NCI-H2171 treated with DMSO at 0.1 percent for 48 hours (cell line): Measurements from ENCODE around the gene DACT2.
"Not testable (repeated sequence)": the region's sequence is repeated elsewhere in the genome, so short reads cannot be mapped to it uniquely, and the experiment has no call there.

Experiments
- DNase-seq: peaks from one replicate; lab custom pipeline; 2025; lab: John Stamatoyannopoulos, UW

DACT2 gene

DNA sequence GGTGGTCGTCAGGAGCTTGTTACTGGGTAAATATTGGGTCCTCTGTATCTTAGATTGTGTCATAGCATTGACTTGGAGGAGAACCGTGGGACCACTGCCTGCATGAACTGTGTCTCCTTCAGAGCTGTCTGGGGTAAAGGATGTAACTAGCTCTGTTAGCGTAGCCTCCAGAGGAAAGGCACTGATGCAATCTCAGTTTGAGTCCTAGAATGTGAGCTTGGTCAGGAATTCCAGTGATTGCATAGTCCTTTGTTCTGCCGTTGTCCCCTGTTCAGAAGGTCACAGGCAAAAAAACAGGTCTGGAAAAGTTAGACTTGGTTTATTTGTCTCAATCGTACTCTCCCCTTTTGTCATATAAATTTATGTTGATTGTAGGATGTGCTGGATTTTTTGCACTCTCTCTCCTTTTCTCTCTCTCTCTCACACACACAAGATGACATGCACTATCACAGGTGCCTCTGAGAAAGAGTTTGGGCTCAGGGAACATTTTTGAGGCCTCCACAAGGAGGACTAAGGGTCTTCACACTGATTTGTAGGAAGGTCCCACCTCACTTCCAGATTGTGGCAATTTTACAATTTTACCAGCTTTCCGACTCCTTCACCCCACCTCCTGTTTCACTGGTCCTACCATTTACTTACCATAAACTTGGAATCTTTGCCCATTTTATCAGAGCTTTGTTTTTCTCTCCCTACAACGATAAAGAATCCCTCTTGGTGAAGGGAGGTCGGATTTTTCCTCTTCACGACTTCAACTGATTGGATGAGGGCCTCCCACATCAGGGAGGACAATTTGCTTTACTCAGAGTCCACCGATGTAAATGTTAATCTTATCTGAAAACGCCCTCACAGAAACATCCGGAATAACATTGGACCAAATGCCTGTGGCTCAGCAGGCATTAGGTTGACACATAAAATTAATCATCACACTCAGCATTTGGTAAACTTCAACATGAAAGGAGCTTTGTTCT lies 7.0 kb upstream of the DACT2 start:
- DNase-seq, result no peak

DNA sequence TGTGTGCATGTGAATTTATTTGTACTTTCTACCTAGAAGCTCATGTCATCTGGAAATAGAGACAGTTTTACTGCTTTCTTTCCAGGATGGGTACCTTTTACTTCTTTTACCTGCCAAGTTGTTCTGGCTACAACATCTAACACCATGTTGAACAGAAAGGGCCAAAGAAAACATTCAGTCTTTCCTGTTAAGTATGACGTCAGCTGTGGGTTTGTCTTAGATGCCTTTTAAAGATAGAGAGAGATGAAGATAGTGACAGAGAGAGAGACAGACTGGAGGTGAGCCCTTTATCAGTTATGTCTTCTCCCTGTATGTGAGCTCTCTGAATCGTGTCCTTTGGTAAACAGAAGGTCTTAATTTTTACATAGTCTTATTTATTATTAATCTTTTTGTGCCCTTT lies 3.4 kb upstream of the DACT2 start:
- DNase-seq, result no peak

DNA sequence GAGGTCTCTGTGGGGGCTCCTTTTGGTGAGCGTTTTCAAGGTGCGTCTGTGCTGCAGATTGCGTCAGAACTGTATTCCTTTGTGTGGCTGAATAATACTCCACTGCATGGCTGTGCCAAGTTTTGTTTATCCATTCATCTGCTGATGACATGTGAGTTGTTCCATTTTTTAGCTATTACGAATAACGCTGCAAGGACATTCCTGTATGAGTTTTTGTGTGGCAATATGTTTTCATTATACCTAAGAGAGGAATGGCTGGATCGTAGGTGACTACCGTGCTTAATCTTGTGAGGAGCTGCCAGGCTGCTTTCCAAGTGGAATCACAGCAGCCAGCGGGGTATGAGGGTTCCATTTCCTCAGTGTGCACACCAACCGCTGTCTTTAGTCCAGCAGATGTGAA lies 1.1 kb upstream of the DACT2 start:
- no peak for DNase-seq

DNA sequence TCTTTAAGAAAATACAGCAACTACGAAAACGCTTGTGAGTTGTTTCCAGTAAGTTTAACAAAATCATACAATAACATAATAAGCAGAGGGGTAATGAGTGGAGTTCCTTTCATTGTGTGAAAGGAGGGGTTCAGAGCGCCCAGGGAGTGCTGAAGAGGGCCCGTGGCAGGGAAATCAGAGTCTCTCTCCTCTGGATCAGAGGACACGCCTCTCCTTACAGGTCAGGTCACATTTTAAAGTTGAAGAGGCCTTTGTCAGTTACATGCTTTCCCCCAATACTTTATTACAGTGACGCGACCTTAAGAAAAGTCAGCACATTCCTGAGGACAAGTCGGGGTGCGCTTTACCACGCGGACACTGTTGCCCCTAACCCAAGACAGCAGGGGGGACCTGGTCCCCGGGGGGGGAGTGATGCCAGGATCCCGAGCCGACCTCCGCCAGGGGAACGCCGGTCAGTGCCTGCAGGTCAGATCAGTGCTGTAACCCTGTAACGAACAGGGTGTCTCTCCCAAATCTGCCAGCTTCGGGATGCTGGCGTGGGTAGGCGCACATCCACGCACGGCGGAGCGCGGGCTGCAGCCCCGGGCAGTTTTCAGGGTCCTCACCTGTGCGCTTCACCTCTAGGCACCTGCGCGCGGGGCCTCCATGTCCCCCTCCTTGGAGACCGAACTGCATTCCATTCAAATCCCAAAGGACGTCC lies 848 bp downstream of the DACT2 start:
- DNase-seq, result no peak

DNA sequence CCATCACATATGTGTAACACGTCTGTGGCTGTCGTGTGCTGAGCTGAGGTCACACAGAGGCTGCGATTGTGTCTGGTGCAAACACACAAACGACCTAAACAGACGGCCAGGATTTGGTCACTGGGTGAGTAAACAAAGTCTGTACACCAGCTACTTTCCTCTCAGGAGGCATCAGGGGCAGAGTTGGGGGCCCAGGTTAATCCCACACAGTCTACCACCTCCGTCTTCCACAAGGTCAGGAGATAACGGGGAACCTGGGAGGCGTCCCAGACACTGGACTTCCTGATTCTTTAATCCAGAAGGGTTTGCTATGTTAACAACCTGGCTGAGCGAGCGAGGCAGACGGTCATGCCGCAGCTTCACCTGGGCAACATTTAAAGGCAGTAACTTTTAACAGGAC lies 1.5 kb downstream of the DACT2 start:
- DNase-seq, result no peak

DNA sequence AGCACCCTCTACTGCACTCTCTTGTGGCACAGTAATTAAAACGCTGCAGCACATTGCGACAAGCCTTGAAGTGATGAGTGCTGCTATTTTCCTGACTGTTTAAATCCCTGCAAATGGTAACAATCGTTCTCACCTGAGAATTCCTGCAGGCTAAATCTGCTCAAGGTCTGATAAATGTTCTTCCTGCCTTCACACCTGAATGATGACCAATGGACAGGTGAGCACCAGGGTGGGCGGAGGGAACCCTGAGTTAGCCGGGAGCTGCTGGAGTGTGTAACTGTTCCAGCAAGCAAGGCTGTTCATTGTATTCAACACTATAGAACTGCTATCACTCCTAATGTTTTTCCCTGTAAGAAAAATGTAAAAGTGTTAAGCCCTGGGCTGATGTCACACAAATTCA lies 4.0 kb downstream of the DACT2 start:
- DNase-seq, result no peak

DNA sequence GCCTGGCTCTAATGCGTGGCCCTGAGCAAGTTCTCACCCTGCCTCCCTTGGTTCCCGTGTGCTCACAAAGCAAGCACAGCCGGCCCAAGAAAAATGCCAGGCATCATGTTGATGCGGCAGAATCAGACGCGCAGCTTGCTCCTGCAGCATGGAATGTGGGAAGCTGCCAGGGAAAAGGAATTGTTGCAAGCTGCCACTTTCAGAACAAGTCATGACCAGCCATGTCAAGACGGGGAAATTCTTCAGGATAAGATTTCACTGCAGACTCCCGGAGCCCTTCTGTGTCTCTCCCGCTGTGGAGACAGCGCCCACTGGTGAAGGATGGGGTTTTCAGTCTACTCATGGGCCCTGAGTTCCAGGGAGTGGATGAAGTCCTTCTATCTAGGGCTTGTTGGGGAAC lies 4.6 kb downstream of the DACT2 start:
- DNase-seq, result peak; percentile 59

DNA sequence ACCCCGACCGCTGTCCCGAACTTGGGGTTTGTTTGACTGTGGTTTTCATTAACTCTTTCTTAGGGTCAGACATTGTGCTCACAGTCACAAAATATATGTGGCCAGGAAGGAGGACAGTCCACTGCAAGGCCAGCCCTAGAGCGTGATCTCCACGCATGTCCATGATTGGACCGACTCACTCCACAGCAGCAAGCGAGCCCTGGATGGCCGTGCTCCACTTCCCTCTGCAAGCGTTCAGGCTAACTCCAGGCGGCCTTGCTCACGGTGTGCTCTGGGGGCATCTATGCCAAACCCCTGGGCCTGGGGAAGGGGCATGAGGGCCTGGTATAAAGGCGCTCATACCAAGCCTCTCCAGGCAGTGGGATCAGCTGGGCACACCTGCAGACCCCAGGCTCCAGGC lies 5.6 kb downstream of the DACT2 start:
- DNase-seq, result no peak

DNA sequence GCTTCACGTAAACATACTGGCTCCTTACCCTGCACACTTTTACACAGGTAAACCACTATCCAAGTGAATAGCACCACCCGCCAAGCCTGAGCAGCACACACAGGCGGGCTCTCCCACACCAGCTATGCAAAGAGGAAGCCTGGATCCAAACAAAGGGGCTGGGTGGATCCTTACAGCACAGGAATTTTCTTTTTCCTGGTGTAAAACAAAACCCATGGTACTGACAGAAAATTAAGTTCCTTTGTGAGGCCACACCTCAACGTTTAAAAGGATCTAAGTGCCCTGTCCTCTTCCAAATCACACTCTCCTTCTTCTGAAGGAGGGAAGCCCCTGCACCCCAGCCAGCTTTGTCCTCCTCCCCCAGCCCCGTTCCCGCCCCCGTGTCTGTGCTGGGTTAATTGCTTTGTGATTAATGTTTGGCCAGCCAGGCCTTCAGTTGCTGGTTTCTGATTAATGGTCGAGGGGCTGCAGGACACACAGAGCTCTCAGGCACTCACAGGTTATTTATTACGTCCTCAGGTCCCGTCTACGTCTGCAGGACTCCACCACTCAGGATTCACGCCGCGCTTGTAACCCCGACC lies 6.1 kb downstream of the DACT2 start:
- DNase-seq, result no peak

DNA sequence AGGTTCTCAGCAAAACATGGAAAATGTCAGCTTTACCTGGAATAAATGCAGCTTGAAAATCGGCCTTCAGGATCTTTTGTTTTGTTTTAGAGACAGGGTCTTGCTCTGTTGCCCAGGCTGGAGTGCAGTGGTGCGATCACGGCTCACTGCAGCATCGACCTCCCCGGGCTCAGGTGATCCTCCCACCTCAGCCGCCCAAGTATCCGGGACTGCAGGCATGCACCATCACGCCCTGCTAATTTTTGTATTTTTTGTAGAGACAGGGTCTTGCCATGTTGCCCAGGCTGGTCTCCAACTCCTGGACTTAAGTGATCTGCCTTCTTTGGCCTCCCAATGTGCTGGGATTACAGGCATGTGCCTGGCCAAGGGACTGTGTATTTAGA lies 7.5 kb downstream of the DACT2 start:
- DNase-seq, result not testable (repeated sequence)

DNA sequence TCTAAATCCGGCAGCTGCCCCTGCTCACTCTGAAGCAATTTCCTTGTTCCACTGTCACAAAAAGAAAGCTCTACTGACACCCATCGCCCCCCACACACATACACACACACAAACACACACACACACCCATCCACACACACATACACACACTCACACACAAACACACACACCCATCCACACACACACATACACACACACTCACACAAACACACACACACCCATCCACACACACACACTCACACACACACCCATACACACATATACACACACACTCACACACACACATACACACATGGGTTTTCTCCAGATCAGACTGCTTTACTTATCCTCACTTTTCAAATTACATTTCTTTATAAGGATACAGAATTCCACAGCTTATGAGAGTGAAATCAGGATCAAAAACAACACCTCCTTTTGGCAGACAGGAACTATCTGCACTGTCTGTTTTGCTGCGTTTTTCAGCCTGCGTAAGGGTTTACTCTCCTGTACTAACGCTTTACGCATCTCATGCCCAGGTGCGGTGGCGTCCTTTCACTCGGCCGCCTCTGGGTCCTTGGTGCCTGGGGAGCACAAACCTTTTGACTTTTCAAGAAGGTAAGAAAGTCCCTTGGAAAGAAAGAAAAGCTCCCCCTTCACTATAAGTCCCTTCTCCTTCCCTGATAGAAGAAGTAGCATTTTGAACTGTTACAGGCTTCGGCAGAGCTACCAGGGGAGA lies 8.0 kb downstream of the DACT2 start:
- no peak for DNase-seq

DNA sequence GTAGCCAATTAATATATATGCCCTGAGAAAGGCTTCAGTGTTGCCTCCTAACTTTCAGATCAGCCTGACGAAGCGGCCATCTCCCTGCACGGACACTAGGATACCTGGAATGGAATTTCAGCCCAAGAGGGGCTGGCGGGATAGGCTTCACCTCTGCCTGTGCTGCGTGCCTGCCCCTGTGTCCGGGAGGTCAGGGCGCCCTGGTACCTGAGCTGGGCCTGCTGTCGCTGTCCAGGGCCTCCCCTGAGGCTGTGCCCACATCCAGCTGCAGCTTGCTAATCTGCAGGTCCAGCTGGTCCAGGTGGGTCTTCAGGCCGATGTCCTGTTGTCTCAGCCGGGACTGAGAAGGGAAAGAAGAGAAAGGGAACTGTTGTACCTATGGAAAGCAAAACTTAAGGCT lies 8.6 kb downstream of the DACT2 start:
- DNase-seq, result no peak

DNA sequence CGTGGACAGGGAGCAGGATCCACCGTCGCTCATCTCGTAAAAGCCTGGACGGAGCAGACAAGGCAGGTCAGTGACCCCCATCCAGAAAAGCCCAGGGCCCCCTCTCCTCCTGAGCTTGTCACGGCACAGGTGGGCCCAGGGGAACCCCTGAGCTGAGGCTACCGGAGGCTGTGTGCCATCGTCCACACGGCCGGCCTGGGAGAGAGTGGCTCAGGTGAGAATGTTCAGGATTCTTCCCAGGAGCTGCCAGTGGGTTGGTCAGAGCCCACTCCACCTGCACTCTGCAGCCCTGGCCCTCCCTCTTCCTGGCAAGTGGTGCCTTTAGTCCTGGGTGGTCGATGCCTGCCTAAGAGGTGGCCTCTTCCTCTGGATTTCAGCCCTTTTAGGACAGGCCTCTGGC lies 9.2 kb downstream of the DACT2 start:
- no peak for DNase-seq

DNA sequence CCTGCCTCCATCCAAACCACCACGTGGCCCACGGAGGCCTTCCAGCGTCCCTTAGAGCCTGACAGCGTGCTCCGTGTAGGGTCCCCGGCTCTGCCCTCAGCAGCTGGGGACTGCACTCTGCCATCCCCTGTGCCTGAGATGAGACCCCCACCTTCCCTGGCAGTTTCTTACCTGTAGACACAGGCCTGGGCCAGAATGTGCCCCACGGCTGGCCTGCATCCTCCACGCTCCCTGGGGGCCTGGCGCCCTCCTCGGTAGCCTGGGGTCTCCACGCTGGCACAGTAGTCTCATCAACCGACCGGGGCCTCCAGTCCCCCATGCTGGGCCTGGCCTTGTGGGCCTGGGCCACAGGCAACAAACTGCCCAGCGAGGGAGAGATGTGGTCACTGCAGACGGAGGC lies 9.6 kb downstream of the DACT2 start:
- DNase-seq, result no peak

DNA sequence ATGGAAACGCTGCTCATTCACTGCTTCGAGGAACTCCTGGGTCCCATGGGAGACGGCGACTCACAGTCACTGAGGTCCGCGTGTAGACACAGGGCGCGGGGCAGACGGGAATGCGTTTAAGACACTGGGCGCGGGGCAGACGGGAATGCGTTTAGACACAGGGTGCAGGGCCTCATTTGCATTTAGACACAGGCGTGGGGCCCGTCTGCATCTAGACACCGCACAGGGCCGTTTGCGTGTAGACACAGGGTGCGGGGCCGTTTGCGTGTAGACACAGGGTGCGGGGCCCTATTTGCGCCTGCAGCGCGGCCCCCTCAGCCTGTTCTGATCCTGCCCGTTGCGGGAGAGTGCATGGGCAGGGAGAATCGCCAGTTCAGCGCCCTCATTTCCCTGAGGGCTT lies 10.4 kb downstream of the DACT2 start:
- DNase-seq, result no peak

DNA sequence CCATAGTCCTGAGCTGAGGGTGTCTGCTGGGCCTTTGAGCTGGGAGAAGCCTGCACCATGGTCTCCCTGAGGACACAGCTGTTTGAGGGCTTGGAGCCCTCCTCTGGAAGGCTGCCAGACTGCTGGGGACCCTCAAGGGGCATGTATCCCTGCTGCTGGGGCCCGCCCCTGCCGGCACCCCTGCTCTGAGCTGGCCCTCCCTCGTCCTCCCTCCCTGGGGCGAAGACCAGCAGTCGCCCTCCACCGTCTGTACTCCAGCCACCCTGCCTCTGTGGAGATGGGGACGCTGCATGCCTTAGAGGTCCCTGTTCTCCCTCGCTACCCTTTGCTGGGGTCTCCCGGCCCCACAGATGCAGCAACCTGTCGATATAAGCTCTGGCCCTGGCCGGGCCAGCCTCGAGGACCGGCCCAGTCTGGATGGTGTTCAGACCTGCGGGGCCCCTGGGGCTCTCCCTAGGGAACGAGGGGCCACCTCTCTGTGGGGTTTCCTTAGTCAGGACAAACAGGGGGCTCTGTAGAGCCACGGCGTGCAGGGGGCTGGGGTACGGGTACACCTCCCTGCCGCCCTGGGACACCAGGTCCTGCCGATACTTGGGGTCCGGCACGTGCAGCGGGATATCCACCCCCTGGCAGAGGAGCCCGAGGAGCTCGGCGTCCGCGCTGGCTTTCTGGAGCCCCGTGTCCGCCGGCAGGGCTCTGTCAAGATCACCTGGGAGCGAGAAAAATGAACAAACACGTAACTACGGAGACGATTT lies 11.0 kb downstream of the DACT2 start:
- no peak for DNase-seq

DNA sequence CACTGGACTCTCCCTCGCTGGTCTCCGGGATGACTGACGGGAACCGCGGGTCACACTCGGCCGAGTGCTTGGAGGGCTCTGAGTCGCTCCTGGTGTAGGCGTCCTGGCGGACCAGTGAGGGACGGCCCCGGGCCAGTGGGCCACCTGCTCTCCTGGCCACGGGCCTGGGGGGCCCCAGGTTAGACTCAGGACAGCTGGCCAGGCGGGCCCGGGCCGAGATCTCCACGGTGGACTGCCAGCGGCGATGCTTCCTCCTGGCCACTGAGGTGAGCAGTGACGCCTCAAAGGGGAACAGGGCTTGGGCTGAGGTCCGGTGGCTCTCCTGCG lies 11.9 kb downstream of the DACT2 start:
- DNase-seq, result no peak

DNA sequence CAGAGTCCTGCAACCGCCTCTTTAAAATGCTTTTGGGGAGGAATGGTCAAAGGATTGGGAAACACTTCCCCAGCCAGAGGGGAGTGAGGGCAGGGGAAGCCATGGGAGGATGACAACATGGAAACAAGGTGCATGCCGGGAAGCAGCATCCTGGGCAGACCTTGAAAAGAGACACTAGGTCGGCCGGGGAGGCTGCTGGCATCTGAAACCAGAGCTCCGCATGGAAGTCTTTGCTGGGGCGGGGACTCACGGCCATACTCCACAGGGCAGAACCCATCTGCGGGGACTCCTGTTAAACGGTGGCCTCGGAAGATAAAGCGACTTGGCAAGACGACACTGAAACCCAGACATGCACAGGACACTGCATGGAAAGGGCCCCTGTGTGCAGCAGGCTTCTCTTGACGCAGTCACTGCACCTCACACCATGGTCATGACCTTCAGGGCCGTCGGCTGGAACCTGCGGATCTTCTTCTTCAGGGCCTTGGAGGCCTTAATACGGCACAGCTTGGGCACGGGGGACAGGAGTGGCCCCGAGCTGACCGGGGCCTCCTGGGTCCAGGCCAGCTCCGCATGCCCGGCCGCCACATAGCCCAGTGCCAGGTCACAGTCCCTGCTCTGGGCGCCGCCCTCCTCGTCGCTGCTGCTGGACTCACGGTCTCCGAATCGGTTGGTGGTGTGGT lies 12.4 kb downstream of the DACT2 start:
- DNase-seq, result no peak

DNA sequence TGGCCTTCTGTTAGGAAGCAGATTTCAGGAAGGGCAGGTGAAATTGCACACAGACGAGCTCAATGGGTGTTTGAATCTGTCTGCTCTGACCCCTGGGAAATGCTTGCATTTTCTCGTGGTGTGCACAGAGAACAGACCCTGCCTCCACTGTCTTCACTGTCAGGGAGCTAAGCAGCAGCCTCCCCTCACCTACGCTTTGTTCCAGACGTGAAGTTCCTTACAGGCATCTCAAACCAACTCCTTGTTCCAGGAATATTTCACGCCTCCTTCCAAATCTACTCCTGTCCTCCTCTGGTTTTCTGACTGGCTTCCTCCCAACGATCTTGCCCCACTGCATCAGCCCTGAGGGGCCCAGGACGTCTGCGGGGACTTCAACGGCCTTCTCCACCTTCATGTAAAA lies 13.7 kb downstream of the DACT2 start:
- DNase-seq, result no peak

DNA sequence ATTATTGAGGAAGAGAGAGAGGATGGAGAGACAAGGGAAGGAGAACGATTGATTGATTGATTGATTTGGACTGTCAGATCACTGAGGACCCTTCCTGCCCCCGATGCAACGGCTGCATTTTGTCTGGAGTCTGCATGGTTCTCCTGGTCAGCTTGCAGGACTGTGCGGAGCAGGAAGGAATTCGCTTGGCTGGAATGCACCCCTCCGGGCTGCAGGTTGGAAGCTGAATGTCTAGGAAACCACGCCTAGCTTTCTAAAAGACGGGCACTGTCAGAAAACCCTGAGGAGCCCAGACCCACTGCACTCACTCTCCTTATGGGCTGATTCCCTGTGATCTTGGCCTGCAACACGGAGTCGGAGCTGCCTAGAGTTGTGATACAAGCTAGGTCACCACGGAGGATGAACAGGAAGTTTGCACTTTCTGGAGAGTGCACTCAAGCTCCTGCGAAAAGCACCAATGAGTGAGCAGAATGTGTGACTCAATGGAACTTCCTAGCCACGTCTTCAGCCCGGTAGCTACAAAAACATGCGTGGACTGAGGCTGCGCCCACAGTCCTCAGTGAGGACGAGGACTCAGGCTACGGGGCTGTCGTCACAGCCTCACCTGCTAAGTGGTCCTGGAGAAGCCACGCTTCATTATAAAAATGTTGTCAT lies 14.4 kb downstream of the DACT2 start:
- no peak for DNase-seq

DNA sequence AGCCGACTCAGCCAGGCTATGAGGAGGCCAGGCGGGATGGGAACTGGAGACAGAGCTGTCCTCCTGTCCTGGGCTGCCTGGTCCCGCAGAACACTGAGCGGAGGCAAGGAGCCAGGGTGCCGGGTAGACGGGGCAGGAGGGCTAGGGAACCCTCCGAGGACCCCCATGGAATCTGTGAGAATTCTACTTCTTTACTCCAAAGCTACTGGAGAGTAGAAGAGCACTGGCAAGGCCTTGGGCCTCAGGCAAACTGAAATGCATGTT lies 14.9 kb downstream of the DACT2 start:
- DNase-seq, result no peak
